GM21786 (cell line): Measurements from ENCODE around the gene LIN28B.
"Not testable (repeated sequence)": the region's sequence is repeated elsewhere in the genome, so short reads cannot be mapped to it uniquely, and the experiment has no call there.

Source experiments
- ATAC-seq: cut with Tn5 transposase; IDR thresholded peaks from one replicate; pipeline ENCODE4 v1.9.1; 2021; ENCODE audit not compliant: unreplicated experiment

Gene LIN28B

GRCh38 chr6:104955927-104956730 is 778 bp upstream of the LIN28B start:
- no peak for ATAC-seq

- no peak for ATAC-seq
Measured at GRCh38 chr6:104957301-104958177, 632 bp downstream of the LIN28B start.

GRCh38 chr6:104958178-104959025 is 1.5 kb downstream of the LIN28B start:
- ATAC-seq = no peak

- no peak for ATAC-seq
Measured at GRCh38 chr6:104959026-104959858, 2.3 kb downstream of the LIN28B start.

GRCh38 chr6:104969108-104969507 is 12.2 kb downstream of the LIN28B start:
- no peak for ATAC-seq

GRCh38 chr6:104969785-104970581 is 13.1 kb downstream of the LIN28B start:
- ATAC-seq = no peak

GRCh38 chr6:104973404-104973803 is 16.5 kb downstream of the LIN28B start:
- ATAC-seq = no peak

DNA sequence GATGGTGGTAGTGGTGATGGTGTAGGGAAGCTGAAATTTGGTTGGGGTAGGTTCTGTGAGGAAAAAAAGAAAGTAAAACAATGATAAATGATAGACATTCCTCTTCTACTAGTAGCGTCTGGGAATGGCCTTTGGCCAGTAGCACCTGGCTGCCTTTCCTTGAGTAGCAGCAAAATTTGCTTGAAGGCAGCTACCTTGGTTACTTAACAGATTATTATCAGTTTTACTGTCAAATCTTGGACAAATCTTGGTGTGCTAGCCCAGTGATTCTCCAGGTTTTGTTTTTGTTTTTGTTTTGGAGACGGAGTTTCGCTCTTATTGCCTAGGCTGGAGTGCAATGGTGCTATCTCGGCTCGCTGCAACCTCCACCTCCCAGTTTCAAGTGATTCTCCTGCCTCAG is 26.4 kb downstream of the LIN28B start:
- ATAC-seq = no peak

DNA sequence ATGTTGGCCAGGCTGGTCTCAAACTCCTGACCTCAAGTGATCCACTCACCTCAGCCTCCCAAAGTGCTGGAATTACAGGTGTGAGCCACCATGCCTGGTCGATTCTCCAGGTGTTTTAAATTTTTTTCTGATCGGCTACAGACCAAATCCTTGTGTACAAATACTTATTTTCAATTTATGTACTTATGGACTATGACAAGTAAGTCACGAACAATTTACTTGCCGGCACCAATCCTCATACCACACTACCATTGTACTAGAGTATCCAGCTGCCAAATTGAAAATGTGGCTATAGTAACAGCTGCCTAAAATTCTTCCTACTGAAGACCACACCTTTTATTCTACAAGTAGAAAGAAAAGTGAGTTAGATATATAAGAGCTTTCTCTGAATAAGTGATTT is 26.9 kb downstream of the LIN28B start:
- no peak for ATAC-seq

DNA sequence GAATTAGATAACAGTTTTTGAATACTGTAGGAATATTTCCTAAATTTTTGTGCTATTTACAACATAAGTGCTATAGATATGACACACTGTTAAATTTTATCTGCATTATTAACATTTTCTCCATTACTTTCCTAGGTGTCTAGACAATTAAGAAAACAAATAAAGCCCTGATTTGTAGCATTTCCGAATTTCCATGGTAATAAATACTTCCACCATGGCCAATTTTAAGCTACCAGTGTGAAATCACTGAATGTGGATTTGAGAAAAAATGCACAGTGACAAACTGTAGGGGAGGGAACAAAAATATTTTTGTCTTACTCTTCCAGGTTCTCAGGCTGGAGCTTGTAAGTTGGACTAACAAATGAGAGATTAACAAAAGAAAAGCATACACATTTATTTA is 27.9 kb downstream of the LIN28B start:
- no peak for ATAC-seq

DNA sequence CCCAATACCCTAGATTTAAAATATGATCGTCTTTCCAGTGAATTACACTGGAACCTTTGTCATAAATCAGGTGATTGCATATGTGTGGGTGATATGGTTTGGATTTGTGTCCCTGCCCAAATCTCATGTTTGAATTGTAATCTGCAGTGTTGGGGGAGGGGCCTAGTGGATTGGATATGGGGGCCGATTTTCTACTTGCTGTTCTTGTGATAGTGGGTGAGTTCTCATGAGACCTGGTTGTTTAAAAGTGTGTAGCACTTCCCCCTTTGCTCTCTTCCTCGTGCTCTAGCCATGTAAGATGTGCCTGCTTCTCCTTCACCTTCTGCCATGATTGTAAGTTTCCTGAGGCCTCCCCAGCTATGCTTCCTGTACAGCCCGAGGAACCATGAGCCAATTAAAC is 29.0 kb downstream of the LIN28B start:
- not testable (repeated sequence) for ATAC-seq

DNA sequence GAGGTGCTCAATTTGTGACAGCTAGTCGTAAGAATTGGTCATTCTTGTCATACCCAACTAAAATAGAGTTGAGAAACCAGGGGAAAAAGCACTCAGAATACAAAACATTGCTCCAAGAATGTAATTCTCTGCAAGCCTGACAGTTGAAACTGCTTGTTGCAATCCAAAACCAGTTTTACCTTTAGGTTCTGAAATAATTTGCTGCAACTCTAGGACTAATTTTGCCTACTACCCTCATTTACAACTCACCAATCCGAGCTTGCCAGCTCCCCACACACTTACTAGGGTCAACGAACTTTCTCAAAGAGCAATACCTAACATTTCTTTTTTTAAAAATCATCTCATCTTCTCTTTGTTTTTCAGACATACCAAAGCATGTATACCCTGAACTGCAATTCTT is 29.7 kb downstream of the LIN28B start:
- no peak for ATAC-seq

GRCh38 chr6:104987218-104987617 is 30.3 kb downstream of the LIN28B start:
- no peak for ATAC-seq

- no peak for ATAC-seq
Measured at GRCh38 chr6:104990085-104990484, 33.2 kb downstream of the LIN28B start.

GRCh38 chr6:104991062-104991461 is 34.2 kb downstream of the LIN28B start:
- not testable (repeated sequence) for ATAC-seq

- ATAC-seq = not testable (repeated sequence)
Measured at GRCh38 chr6:104993576-104993975, 36.7 kb downstream of the LIN28B start.

- no peak for ATAC-seq
Measured at GRCh38 chr6:104995989-104996617, 39.2 kb downstream of the LIN28B start.

GRCh38 chr6:105001063-105001462 is 44.2 kb downstream of the LIN28B start:
- ATAC-seq = no peak

- no peak for ATAC-seq
Measured at GRCh38 chr6:105001906-105002305, 45.0 kb downstream of the LIN28B start.
